Measurements from ENCODE around the gene NDUFA3.

Gene NDUFA3

GRCh38 chr19:54153731-54154326 is 51.2 kb downstream of the NDUFA3 start:
- no peak overlapping the region for H3K4me3 Mint-ChIP-seq
- ATAC-seq (replicated peaks) (no peak), DNase-seq (no peak)
- H3K9me3 Mint-ChIP-seq, result no peaks in the 10 kb centered on the region
- no peaks in the 10 kb centered on the region for H3K27me3 Mint-ChIP-seq
- peaks cover 29 to 32% of the 10 kb centered on the region in 2 donors for H3K4me1 Mint-ChIP-seq (ENCODE audit: low read depth in 2 of 2)
- peaks cover 69% of the 10 kb centered on the region for H3K36me3 Mint-ChIP-seq (ENCODE audit: insufficient read depth)
- H3K27ac Mint-ChIP-seq, result peak overlapping the region in 1 of 2 donors; percentile 41

- H3K27ac Mint-ChIP-seq, result peak overlapping the region in 1 of 2 donors; percentile 41
- DNase-seq (peak; percentile 25 to 28 (median 26)), ATAC-seq (replicated peaks) (peak; percentile 4)
- H3K9me3 Mint-ChIP-seq, result no peaks in the 10 kb centered on the region
- peaks cover 66% of the 10 kb centered on the region for H3K36me3 Mint-ChIP-seq (ENCODE audit: insufficient read depth)
- peak overlapping the region; percentile 17 to 27 for H3K4me3 Mint-ChIP-seq
- no peaks in the 10 kb centered on the region for H3K27me3 Mint-ChIP-seq
- peaks cover 32 to 36% of the 10 kb centered on the region in 2 donors for H3K4me1 Mint-ChIP-seq (ENCODE audit: low read depth in 2 of 2)
Measured at GRCh38 chr19:54154603-54155345, 52.1 kb downstream of the NDUFA3 start.

- Mint-ChIP-seq H3K4me3 (no peak overlapping the region), H3K4me1 (ENCODE audit: low read depth in 2 of 2) (peaks cover 40% of the 10 kb centered on the region in 2 donors), H3K27ac (peak overlapping the region; percentile 44 to 87), H3K9me3 (no peaks in the 10 kb centered on the region), H3K36me3 (ENCODE audit: insufficient read depth) (peaks cover 66% of the 10 kb centered on the region), H3K27me3 (no peaks in the 10 kb centered on the region)
- ATAC-seq (replicated peaks) (no peak), DNase-seq (no peak)
Measured at GRCh38 chr19:54155694-54156093, 53.0 kb downstream of the NDUFA3 start.

DNA sequence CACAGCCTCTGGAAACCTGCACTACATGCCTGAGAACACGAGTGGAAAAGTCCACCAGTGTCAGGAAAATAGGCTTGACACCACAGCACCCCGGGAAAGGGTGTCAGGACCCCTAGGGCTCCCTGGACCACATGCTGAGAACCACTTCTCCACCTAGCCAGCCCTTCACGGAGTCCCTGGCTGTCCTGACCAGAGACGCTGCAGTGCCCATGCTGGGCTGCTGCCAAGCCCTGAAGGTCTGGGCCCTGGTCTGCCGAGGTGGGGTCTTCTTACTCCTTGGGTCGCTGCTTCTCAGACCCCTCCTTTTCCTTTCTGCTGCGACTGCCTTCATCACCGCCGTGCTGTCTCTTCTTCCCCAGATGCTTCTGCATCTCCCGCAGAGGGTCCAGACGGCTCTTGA is 53.8 kb downstream of the NDUFA3 start:
- peaks cover 44% of the 10 kb centered on the region in 2 donors for H3K4me1 Mint-ChIP-seq (ENCODE audit: low read depth in 2 of 2)
- H3K9me3 Mint-ChIP-seq, result no peaks in the 10 kb centered on the region
- H3K27me3 Mint-ChIP-seq, result no peaks in the 10 kb centered on the region
- H3K4me3 Mint-ChIP-seq, result no peak overlapping the region
- peaks cover 68% of the 10 kb centered on the region for H3K36me3 Mint-ChIP-seq (ENCODE audit: insufficient read depth)
- ATAC-seq (replicated peaks) (no peak), DNase-seq (no peak)
- H3K27ac Mint-ChIP-seq, result peak overlapping the region in 1 of 2 donors; percentile 87

DNA sequence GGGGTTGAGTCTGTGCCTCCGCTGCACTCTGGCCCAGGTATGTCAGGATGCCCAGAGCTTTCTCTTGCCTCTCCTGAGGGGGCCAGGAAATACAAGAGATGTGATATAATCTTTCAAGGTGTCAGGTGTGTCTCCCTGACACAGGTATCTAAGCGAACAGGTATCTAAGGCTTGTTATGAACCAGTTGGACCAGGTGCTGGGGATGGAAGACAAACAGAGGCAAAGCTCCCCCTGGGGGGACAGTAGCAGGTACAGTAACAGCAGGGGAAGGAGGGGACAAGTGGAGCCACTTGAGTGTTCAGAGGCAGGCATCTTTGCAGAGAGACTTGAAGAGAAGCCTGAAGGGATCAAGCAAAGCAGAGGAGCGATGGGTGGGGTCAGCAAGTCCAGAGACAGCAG is 54.3 kb downstream of the NDUFA3 start:
- H3K4me1 Mint-ChIP-seq (ENCODE audit: low read depth in 2 of 2), result peaks cover 44% of the 10 kb centered on the region in 2 donors
- no peaks in the 10 kb centered on the region for H3K9me3 Mint-ChIP-seq
- H3K27me3 Mint-ChIP-seq, result no peaks in the 10 kb centered on the region
- peak overlapping the region; percentile 44 to 53 for H3K4me3 Mint-ChIP-seq
- no peak for ATAC-seq (replicated peaks)
- peaks cover 69% of the 10 kb centered on the region for H3K36me3 Mint-ChIP-seq (ENCODE audit: insufficient read depth)
- H3K27ac Mint-ChIP-seq, result peak overlapping the region in 1 of 2 donors; percentile 87
- no peak for DNase-seq
